Testis (tissue), 3 donors: Measurements from ENCODE around the gene SMYD4. TPM values are rescaled to one million over a fixed set of nuclear protein-coding genes. Genes with fewer than 3 reads are reported as not detected.
A peak's percentile ranks its signal among the peaks of the same experiment; 100 is the strongest.
"Not testable (repeated sequence)": the region's sequence is repeated elsewhere in the genome, so short reads cannot be mapped to it uniquely, and the experiment has no call there.

Experiments
- DNase-seq: peaks from one replicate; pipeline ENCODE4 v3.0.0-alpha.2; 2019
- H3K27ac ChIP-seq, 2 donors: fragments of 200-600 bp; sonication (generic); one replicate each; pipeline ENCODE4 v1.5.1; 2019
- H3K27me3 ChIP-seq: fragments of 200-600 bp; sonication (generic); one replicate; pipeline ENCODE4 v1.5.1; 2019
- H3K36me3 ChIP-seq: fragments of 200-600 bp; sonication (generic); one replicate; pipeline ENCODE4 v1.5.1; 2017; ENCODE audit warnings: low read depth; ENCODE audit errors: missing control alignments
- H3K4me1 ChIP-seq: fragments of 200-600 bp; sonication (generic); one replicate; pipeline ENCODE4 v1.5.1; 2019
- H3K4me3 ChIP-seq, 2 donors: fragments of 200-600 bp; sonication (generic); one replicate each; pipeline ENCODE4 v1.5.1; 2017 to 2019
- H3K9me3 ChIP-seq: fragments of 200-600 bp; sonication (generic); one replicate; pipeline ENCODE4 v1.5.1; 2017
- CTCF ChIP-seq, 3 experiments: fragments of 450-650 bp in 2 of 3; fragments of 200-600 bp in 1 of 3; sonication (generic) in 1 of 3; IDR thresholded peaks; one replicate each; pipeline ENCODE4 v1.5.1; 2016 to 2019; ENCODE audit warnings: antibody characterized with exemption in 3 of 3, mild to moderate bottlenecking in 2 of 3, moderate library complexity in 1 of 3
- POLR2A ChIP-seq: fragments of 450-650 bp; IDR thresholded peaks from one replicate; pipeline ENCODE4 v1.6.1; 2017; ENCODE audit warnings: antibody characterized with exemption, mild to moderate bottlenecking, moderate library complexity
- WGBS, 2 donors: methylation state at CpG; one replicate each; pipeline ENCODE4 v1.1.5; 2018; 5-methylcytosine and 5-hydroxymethylcytosine counted together
- intact Hi-C: fragments of 100-400 bp; cut with DNase I; formaldehyde crosslinking; loops from one replicate; pipeline ENCODE4 v1.15.1; 2023; ENCODE audit warnings: low total_unique reads
- polyA plus RNA-seq: library from polyadenylated mRNA; stranded (reverse); fragments of 350-450 nt; fragmentation: Illumina TruSeq; extraction: RNeasy Lipid Tissue Mini Kit (QIAGEN cat#74804); gene quantifications from one replicate; pipeline ENCODE4 v1.2.3, GENCODE V29; 2014; ENCODE audit warnings: low read depth, low replicate concordance; ENCODE audit not compliant: insufficient read depth
- total RNA-seq, 2 donors: library from RNA; depleted of rRNA; stranded (reverse); fragments of >200 nt; gene quantifications; one replicate each; pipeline ENCODE4 v1.2.3, GENCODE V29; 2016

SMYD4 gene
- total and polyA plus RNA-seq, 3 donors from 2014 or later: 14.4 to 23.0 (median 21.2) TPM

- no peak overlapping the region for H3K4me3 ChIP-seq
- H3K9me3 ChIP-seq: no peaks in the 10 kb centered on the region
- H3K27ac ChIP-seq: peak overlapping the region; percentile 70 to 81
- TF ChIP-seq CTCF (IDR thresholded peaks at IDR 0.05): no peak
- TF ChIP-seq POLR2A: no peak
- peaks cover 35% of the 10 kb centered on the region for H3K4me1 ChIP-seq
- no peaks in the 10 kb centered on the region for H3K27me3 ChIP-seq
- no peak for DNase-seq
- 78 to 85% methylated on average over 21 of the region's 21 CpGs for whole genome bisulfite sequencing, 2 donors
- intact Hi-C loops: no loop called here
- H3K36me3 ChIP-seq: no peaks in the 10 kb centered on the region
Observed at GRCh38 chr17:1774390-1775176, 55.1 kb downstream of the SMYD4 start.

- intact Hi-C loops: no loop called here
- Histone ChIP-seq H3K27ac (peak overlapping the region; percentile 70 to 81), H3K27me3 (no peaks in the 10 kb centered on the region), H3K9me3 (no peaks in the 10 kb centered on the region), H3K4me1 (peaks cover 27% of the 10 kb centered on the region), H3K36me3 (no peaks in the 10 kb centered on the region), H3K4me3 (no peak overlapping the region)
- 35 to 48% methylated on average over 7 of the region's 7 CpGs for WGBS, 2 donors
- DNase-seq: peak; percentile 88
- no peak for TF ChIP-seq POLR2A
- TF ChIP-seq CTCF (IDR thresholded peaks at IDR 0.05): no peak
Observed at GRCh38 chr17:1773696-1774181, 56.0 kb downstream of the SMYD4 start.

GRCh38 chr17:1773000-1773695 is 56.6 kb downstream of the SMYD4 start:
- DNase-seq: peak; percentile 79
- H3K9me3 ChIP-seq, H3K4me3 ChIP-seq, H3K27me3 ChIP-seq, intact Hi-C loops, H3K36me3 ChIP-seq: not testable (repeated sequence)
- Histone ChIP-seq H3K27ac (peak overlapping the region; percentile 70 to 81), H3K4me1 (peaks cover 26% of the 10 kb centered on the region)
- 29 to 57% methylated on average over 12 of the region's 12 CpGs for WGBS, 2 donors

GRCh38 chr17:1769822-1770477 is 59.8 kb downstream of the SMYD4 start:
- Histone ChIP-seq H3K36me3 (no peaks in the 10 kb centered on the region), H3K4me3 (no peak overlapping the region), H3K27ac (no peak overlapping the region), H3K9me3 (no peaks in the 10 kb centered on the region), H3K4me1 (peaks cover 46% of the 10 kb centered on the region), H3K27me3 (no peaks in the 10 kb centered on the region)
- TF ChIP-seq CTCF (IDR thresholded peaks at IDR 0.05): no peak
- TF ChIP-seq POLR2A: no peak
- 69 to 79% methylated on average over 12 to 21 of the region's 21 CpGs for WGBS, 2 donors
- intact Hi-C loops: loop anchor here (5.0 kb wide), 1 partner anchor 38 kb away; no protein-coding TSS in a partner anchor
- DNase-seq: no peak

GRCh38 chr17:1767358-1767757 is 62.3 kb downstream of the SMYD4 start:
- Histone ChIP-seq H3K36me3 (no peaks in the 10 kb centered on the region), H3K27me3 (no peaks in the 10 kb centered on the region), H3K4me1 (peaks cover 44% of the 10 kb centered on the region), H3K27ac (peak overlapping the region; percentile 60 to 93), H3K4me3 (no peak overlapping the region), H3K9me3 (no peaks in the 10 kb centered on the region)
- no peak for TF ChIP-seq POLR2A
- no peak for TF ChIP-seq CTCF (IDR thresholded peaks at IDR 0.05)
- no peak for DNase-seq
- WGBS, 2 donors: 85 to 87% methylated on average over 12 of the region's 12 CpGs
- intact Hi-C loops: loop anchor here (5.0 kb wide), 1 partner anchor 35 kb away; no protein-coding TSS in a partner anchor
